Kidney (tissue), 14 donors: Measurements from ENCODE around the gene PLSCR3. TPM values are rescaled to one million over a fixed set of nuclear protein-coding genes. Genes with fewer than 3 reads are reported as not detected.

Source experiments
- DNase-seq, 5 donors: peaks; one replicate each; pipeline ENCODE4 v3.0.0-alpha.2; 2013 to 2020
- FAIRE-seq: peaks from 2 replicates; lab custom pipeline; 2012; peaks lifted over from hg19 to GRCh38; lab: Jason Lieb, UNC
- H3K27ac ChIP-seq, 2 donors: one replicate each; pipeline ENCODE4 v1.7.0; 2013; ENCODE audit warnings: low read depth in 2 of 2, low read length in 2 of 2, inconsistent platforms in 1 of 2
- H3K27me3 ChIP-seq: one replicate; pipeline ENCODE4 v1.7.1; 2013; ENCODE audit warnings: low read length, inconsistent platforms; ENCODE audit not compliant: control insufficient read depth, insufficient read depth
- H3K36me3 ChIP-seq, 3 donors: one replicate each; pipeline versions ENCODE4 v1.7.0 to v1.7.1; 2013; ENCODE audit warnings: low read length in 3 of 3, control low read depth in 1 of 3, inconsistent platforms in 1 of 3; ENCODE audit not compliant: insufficient read depth in 3 of 3, control insufficient read depth in 2 of 3
- H3K4me1 ChIP-seq, 3 donors: one replicate each; pipeline versions ENCODE4 v1.7.0 to v1.7.1; 2013; ENCODE audit warnings: low read length in 3 of 3, inconsistent platforms in 1 of 3, low read depth in 1 of 3; ENCODE audit not compliant: control insufficient read depth in 2 of 3, insufficient read depth in 2 of 3
- H3K4me3 ChIP-seq, 3 donors: one replicate each; pipeline versions ENCODE4 v1.7.0 to v1.8.1; 2013; ENCODE audit warnings: low read length in 3 of 3, control low read depth in 1 of 3, inconsistent platforms in 1 of 3
- H3K9ac ChIP-seq, 3 donors: one replicate each; pipeline versions ENCODE4 v1.7.0 to v1.7.1; 2013; ENCODE audit warnings: low read length in 3 of 3, control low read depth in 1 of 3, inconsistent platforms in 1 of 3
- H3K9me3 ChIP-seq, 3 donors: one replicate each; pipeline versions ENCODE4 v1.7.0 to v1.7.1; 2013; ENCODE audit warnings: low read length in 3 of 3, control low read depth in 1 of 3, inconsistent platforms in 1 of 3; ENCODE audit not compliant: control insufficient read depth in 2 of 3, insufficient read depth in 1 of 3
- intact Hi-C: fragments of 100-400 bp; cut with DNase I; formaldehyde crosslinking; loops from one replicate; pipeline ENCODE4 v1.11.1; 2022
- polyA plus RNA-seq: library from polyadenylated mRNA; stranded (reverse); fragments of 350-450 nt; fragmentation: Illumina TruSeq; extraction: RNeasy Lipid Tissue Mini Kit (QIAGEN cat#74804); gene quantifications from one replicate; pipeline ENCODE4 v1.2.3, GENCODE V29; 2014; ENCODE audit warnings: low read depth, low replicate concordance; ENCODE audit not compliant: insufficient read depth
- total RNA-seq: library from RNA; stranded (reverse); fragmentation: NEBNext Ultra II Directional; extraction: Animal tissue kit (Norgen Biotek cat#: 25700); gene quantifications from one replicate; pipeline ENCODE4 v1.2.1, GENCODE V29; 2021
- TF ChIP-seq, protein P1 (sequence below): IDR thresholded peaks from 3 replicates; pipeline ENCODE4 v1.5.1; 2012; ENCODE audit warnings: mild to moderate bottlenecking, moderate library complexity, borderline replicate concordance; ENCODE audit not compliant: insufficient read depth; ENCODE audit errors: extremely low read depth
- donor health status: control.
- donor health status: control.
- donor health status: control.
- donor health status: control.
- donor health status: control.
- donor health status: DM: yes; HTN: yes; CAD: no.
- donor health status: Normal renal cell carcinoma (clear cell type).

Gene PLSCR3
- total and polyA plus RNA-seq, 2 donors from 2014 or later, result 26.4 to 35.0 TPM

- TF ChIP-seq, protein P1, sequence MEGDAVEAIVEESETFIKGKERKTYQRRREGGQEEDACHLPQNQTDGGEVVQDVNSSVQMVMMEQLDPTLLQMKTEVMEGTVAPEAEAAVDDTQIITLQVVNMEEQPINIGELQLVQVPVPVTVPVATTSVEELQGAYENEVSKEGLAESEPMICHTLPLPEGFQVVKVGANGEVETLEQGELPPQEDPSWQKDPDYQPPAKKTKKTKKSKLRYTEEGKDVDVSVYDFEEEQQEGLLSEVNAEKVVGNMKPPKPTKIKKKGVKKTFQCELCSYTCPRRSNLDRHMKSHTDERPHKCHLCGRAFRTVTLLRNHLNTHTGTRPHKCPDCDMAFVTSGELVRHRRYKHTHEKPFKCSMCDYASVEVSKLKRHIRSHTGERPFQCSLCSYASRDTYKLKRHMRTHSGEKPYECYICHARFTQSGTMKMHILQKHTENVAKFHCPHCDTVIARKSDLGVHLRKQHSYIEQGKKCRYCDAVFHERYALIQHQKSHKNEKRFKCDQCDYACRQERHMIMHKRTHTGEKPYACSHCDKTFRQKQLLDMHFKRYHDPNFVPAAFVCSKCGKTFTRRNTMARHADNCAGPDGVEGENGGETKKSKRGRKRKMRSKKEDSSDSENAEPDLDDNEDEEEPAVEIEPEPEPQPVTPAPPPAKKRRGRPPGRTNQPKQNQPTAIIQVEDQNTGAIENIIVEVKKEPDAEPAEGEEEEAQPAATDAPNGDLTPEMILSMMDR, result no peak
- H3K4me3 ChIP-seq, result no peak overlapping the region
- no peaks in the 10 kb centered on the region for H3K9me3 ChIP-seq
- H3K27me3 ChIP-seq, result no peaks in the 10 kb centered on the region
- no peak for DNase-seq
- intact Hi-C loops, result no loop called here
- H3K27ac ChIP-seq, result no peak overlapping the region
- FAIRE-seq, result no peak
- no peaks in the 10 kb centered on the region for H3K4me1 ChIP-seq
- no peaks in the 10 kb centered on the region for H3K36me3 ChIP-seq
- H3K9ac ChIP-seq, result no peak overlapping the region
Measured at GRCh38 chr17:7427549-7427948, 33.2 kb upstream of the PLSCR3 start.

GRCh38 chr17:7426896-7427489 is 32.7 kb upstream of the PLSCR3 start:
- H3K27ac ChIP-seq, result no peak overlapping the region
- no peak overlapping the region for H3K9ac ChIP-seq
- no peak overlapping the region for H3K4me3 ChIP-seq
- TF ChIP-seq, protein P1, result no peak
- H3K27me3 ChIP-seq, result no peaks in the 10 kb centered on the region
- no peaks in the 10 kb centered on the region for H3K9me3 ChIP-seq
- DNase-seq (peak in 1 of 5 donors; percentile 51), FAIRE-seq (no peak)
- no peaks in the 10 kb centered on the region for H3K4me1 ChIP-seq
- H3K36me3 ChIP-seq, result no peaks in the 10 kb centered on the region
- intact Hi-C loops, result no loop called here

DNA sequence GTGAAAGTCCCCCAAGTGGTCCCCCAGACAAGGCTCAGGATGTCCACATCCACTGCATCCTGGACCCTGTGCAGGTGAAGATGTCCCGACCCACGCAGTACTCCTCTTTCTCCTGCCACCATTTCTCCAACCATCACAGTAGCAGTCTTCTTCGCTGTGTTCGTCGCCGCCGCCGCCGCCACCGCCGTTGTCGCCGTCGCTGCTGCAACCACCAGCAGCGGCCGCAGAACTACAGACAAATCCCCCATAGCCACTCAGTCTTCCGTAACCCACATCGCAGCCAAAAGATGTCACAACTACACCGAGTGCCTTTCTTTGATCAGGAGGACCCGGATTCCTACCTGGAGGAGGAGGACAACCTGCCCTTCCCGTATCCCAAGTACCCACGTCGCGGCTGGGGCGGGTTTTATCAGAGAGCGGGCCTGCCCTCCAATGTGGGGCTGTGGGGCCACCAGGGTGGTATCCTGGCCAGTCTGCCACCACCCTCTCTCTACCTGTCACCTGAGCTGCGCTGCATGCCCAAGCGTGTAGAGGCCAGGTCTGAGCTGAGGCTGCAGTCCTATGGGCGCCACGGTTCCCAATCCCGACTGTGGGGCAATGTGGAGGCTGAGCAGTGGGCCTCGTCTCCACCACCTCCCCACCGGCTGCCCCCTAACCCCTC is 32.0 kb upstream of the PLSCR3 start:
- Histone ChIP-seq H3K4me1 (no peaks in the 10 kb centered on the region), H3K9me3 (no peaks in the 10 kb centered on the region), H3K36me3 (no peaks in the 10 kb centered on the region), H3K9ac (no peak overlapping the region), H3K27me3 (no peaks in the 10 kb centered on the region), H3K27ac (no peak overlapping the region), H3K4me3 (no peak overlapping the region)
- intact Hi-C loops, result no loop called here
- no peak for DNase-seq
- FAIRE-seq, result no peak
- TF ChIP-seq, protein P1, result no peak

DNA sequence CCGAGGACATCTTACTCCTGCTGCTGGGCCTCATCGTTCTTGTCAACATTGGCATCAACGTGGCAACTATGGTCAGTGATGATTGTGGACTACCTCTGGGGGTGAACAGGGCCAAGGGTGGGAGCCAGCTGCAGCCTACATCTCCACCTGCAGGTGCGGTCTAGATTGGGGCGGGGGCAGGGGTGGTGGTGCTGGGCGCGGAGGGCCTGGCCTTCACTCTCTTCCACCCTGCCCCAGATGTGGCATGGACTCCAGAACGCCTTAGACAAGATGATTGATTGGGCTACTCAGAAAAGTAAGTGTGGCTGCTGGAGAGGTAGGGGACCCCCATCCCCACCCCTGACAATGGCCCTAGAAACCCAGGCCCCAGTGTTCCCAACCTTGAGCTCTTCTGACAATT is 31.4 kb upstream of the PLSCR3 start:
- Histone ChIP-seq H3K27ac (no peak overlapping the region), H3K27me3 (no peaks in the 10 kb centered on the region), H3K4me3 (no peak overlapping the region), H3K4me1 (no peaks in the 10 kb centered on the region), H3K36me3 (no peaks in the 10 kb centered on the region), H3K9ac (no peak overlapping the region), H3K9me3 (no peaks in the 10 kb centered on the region)
- intact Hi-C loops, result no loop called here
- DNase-seq, result no peak
- no peak for FAIRE-seq
- TF ChIP-seq, protein P1, result no peak
